ENCODE results near the gene GSG1L2. TPM values are rescaled to one million over a fixed set of nuclear protein-coding genes. Genes with fewer than 3 reads are reported as not detected.

The GSG1L2 gene
- not detected for total RNA-seq

- no peak for DNase-seq (ENCODE audit: low spot score in 2 of 2)
- FAIRE-seq = no peak
Measured at GRCh38 chr17:9821921-9822320, at the start of gene GSG1L2. TSS of gene GSG1L2 (minus strand) at chr17:9822079. CDS start at chr17:9822071, 8 bp downstream.

- DNase-seq (ENCODE audit: low spot score in 2 of 2) (no peak), FAIRE-seq (no peak)
Measured at GRCh38 chr17:9868552-9868951, 46.7 kb upstream of the GSG1L2 start.

- FAIRE-seq (no peak), DNase-seq (ENCODE audit: low spot score in 2 of 2) (no peak)
Measured at GRCh38 chr17:9865586-9865985, 43.7 kb upstream of the GSG1L2 start.

GRCh38 chr17:9862949-9863348 is 41.1 kb upstream of the GSG1L2 start:
- FAIRE-seq (no peak), DNase-seq (ENCODE audit: low spot score in 2 of 2) (no peak)

- FAIRE-seq (no peak), DNase-seq (ENCODE audit: low spot score in 2 of 2) (no peak)
Measured at GRCh38 chr17:9862220-9862619, 40.3 kb upstream of the GSG1L2 start.

- DNase-seq (ENCODE audit: low spot score in 2 of 2) (no peak), FAIRE-seq (no peak)
Measured at GRCh38 chr17:9860851-9861250, 39.0 kb upstream of the GSG1L2 start.

DNA sequence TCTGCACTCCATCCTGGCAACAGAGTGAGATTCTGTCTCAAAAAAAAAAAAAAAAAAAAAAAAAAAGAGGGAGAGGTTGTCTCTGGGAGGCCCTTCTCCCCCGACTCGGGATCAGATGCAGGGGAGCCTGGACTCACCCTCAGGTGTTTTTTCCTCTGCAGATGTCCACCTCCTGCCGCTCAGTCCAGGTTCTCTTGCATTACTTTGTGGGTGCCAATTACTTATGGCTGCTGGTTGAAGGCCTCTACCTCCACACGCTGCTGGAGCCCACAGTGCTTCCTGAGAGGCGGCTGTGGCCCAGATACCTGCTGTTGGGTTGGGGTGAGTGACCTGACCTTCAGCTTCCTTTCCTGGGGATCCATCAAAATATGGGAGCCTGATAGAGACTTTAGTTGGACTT is 37.9 kb upstream of the GSG1L2 start:
- FAIRE-seq (no peak), DNase-seq (ENCODE audit: low spot score in 2 of 2) (no peak)

- FAIRE-seq (no peak), DNase-seq (ENCODE audit: low spot score in 2 of 2) (no peak)
Measured at GRCh38 chr17:9855036-9855435, 33.2 kb upstream of the GSG1L2 start.

DNA sequence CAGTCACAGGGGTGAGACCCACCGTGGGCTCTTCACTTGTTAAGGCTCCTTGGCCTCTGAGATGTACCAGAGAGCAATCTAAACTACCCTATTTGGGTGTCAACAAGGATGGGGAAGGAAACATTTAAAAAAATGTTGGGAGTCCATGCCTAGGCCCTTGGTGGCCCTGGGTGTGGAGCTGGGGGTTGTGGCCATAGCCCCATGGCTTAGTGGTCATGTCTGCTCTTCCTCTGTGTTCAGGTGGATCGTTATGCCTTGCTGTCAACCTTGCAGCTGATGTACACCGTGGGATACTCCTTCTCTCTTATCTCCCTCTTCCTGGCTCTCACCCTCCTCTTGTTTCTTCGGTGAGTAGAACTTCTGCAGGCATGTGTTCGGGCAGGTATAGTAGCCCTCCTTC is 32.4 kb upstream of the GSG1L2 start:
- DNase-seq (ENCODE audit: low spot score in 2 of 2) (no peak), FAIRE-seq (no peak)

DNA sequence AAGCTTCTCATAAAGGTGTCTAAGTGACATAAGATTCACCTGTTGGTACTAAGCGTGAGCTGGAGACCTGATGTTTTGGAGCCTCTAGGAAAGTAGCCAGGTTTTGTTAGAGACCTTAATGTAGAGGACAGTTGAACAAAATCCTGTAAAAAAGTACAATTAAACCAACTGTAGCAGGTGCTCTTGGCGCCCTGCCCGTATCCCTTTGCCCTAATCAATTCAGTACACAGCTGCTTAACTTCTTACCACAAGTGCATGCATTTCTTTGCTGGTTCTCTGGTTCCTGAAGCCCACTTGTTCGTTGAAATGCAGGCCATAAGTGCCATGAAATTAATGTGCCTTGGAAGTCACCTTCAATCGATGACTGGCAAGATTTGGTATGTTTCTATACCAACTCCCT is 28.3 kb upstream of the GSG1L2 start:
- DNase-seq (ENCODE audit: low spot score in 2 of 2) = no peak

DNA sequence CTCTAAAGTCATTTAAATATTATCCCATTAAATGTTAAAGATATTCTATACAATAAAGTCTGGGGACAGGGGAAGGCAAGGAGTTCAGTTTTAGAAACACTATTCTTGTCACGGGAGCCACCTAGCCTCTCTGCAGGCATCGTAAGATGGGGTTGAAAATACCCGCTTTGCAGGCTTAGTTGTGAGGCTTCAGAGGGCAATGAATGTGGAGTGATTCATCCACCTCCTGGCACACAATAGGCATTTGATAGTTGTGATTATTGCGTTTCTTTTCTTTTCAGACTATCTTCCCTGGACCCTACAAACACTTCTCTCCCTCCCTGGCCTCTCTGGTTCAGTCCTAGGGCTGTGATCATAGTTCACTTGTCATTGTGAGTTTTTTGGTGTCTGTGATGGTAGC is 23.4 kb upstream of the GSG1L2 start:
- FAIRE-seq (no peak), DNase-seq (ENCODE audit: low spot score in 2 of 2) (no peak)

More for the DNA sequence above, 28.3 kb upstream of the GSG1L2 start:
- no peak for FAIRE-seq

- FAIRE-seq (no peak), DNase-seq (ENCODE audit: low spot score in 2 of 2) (no peak)
Measured at GRCh38 chr17:9844153-9844552, 22.3 kb upstream of the GSG1L2 start.

DNA sequence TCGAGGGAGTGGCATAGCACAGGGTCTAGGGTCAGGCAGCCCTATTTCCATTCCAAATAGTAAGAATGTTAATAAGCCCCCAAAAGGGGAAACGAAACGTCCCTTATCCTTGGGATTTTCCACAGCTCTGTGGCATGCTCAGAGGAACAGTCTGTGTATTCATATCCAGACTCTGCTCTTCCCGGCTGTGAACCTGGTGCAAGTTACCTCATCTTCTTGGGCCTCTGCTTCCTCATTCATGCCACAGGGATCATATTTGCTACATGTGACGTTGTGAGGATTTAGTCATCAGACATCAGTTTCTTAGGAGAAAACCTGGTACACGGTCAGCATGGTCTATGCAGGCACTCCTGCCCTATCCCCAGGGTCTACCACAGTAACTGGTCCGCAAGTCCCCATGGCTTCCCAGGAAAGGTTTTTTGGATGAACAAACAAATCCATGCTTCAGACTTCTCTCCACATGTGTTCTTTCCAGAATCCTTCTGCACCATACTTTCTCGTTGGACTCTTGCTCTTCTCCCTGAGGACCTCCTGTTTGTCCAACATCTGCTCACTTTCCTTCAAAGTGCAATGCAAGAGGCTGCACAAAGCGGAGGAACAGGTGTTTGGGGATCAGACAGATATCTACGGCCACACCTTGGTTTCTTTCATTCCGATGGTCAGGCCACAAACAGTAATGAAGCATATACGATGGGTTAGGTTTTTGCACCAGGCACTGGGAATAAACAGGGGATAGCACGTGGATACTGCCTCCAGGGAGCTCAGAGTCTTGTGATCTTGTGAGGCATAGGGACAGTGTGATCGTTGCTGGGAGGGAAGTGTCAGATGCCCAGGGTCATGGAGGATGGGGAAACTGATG is 21.5 kb upstream of the GSG1L2 start:
- DNase-seq (ENCODE audit: low spot score in 2 of 2) (no peak), FAIRE-seq (no peak)

- FAIRE-seq (no peak), DNase-seq (ENCODE audit: low spot score in 2 of 2) (peak in 1 of 2 donors; percentile 19)
Measured at GRCh38 chr17:9842057-9842758, 20.3 kb upstream of the GSG1L2 start.

- no peak for DNase-seq (ENCODE audit: low spot score in 2 of 2)
- FAIRE-seq = no peak
Measured at GRCh38 chr17:9839433-9839832, 17.6 kb upstream of the GSG1L2 start.

DNA sequence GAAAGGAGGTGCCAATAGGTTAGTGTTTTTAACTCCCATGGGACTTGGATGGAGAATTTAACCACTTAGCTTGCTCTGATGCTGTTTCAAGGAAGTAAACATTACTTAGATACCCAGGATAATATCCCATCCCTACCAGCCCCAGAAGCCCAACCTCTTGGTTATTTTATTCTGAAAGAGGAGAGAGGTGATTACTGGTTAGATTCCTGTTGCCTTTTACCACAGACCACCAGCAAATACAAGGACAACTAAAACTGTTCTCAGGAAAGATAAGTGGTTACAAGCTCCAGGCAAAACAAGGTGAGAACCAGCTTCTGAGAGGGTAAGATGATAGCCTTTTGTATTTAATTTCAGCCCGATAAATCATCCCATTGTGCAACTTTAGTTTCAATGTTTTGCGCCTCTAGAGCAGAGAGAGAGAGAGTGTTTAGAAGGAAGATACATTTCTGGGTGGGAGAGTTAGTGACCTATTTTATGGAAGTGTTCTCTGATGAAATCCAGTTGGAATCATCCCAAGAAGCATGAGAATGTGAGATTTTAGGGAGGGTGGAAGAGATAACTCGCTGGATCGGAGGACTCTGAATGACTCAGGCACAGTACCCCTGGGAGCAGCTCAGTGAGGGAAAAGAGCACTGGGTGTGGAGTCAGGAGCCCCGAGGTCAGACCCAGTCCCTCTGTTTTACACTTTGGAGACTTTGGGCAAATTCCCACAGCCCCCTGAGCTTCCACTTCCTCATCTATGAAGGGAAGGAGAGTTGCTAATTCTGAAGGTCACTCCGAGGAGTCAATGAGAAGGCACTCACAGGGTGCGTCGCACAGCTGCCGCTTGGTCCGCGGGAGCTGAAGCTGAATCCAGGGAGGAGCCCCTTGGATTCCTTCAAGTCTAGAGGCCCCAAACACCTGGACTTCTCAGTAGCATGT is 15.9 kb upstream of the GSG1L2 start:
- FAIRE-seq (no peak), DNase-seq (ENCODE audit: low spot score in 2 of 2) (no peak)

GRCh38 chr17:9833922-9834321 is 12.0 kb upstream of the GSG1L2 start:
- DNase-seq (ENCODE audit: low spot score in 2 of 2) = no peak
- no peak for FAIRE-seq

DNA sequence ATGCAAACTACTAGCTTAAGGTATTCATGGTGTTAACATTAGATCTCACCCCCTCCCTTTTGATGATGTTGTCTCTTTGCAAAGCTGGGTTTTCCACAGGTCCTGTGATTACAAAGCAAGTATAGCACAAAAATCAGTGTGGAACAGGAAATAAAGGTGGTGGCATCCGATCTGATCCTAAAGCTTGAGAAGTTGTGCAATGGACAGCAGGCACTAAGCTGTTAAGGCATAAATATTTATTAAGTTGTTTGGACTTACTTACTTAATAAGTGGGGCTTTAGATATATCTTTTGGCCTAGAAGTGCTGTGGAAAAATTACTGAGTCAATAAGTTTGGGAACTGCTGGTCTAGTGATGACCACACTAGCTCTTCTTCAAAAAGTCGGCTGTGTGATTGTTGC is 8.8 kb upstream of the GSG1L2 start:
- DNase-seq (ENCODE audit: low spot score in 2 of 2) (no peak), FAIRE-seq (no peak)

- no peak for FAIRE-seq
- DNase-seq (ENCODE audit: low spot score in 2 of 2) = no peak
Measured at GRCh38 chr17:9829343-9829742, 7.5 kb upstream of the GSG1L2 start.
